Kidney epithelial cell (primary cell): ENCODE data around the gene ATG12. TPM values are rescaled to one million over a fixed set of nuclear protein-coding genes. Genes with fewer than 3 reads are reported as not detected.

Experiments
- DNase-seq: peaks from one replicate; pipeline ENCODE4 v3.0.0-alpha.2; 2010; ENCODE audit warnings: low read depth
- H3K27me3 ChIP-seq: 2 replicates; pipeline ENCODE4 v1.6.0; 2011; ENCODE audit warnings: low read length; ENCODE audit not compliant: control insufficient read depth, insufficient read depth
- H3K36me3 ChIP-seq: 2 replicates; pipeline ENCODE4 v1.5.1; 2011; ENCODE audit warnings: low read length; ENCODE audit not compliant: control insufficient read depth, insufficient read depth
- H3K4me3 ChIP-seq: 2 replicates; pipeline ENCODE4 v1.5.1; 2011; ENCODE audit warnings: low read depth, mild to moderate bottlenecking, control low read depth, low read length
- total RNA-seq: library from RNA; depleted of rRNA; stranded (reverse); fragments of >200 nt; gene quantifications from 2 replicates; pipeline ENCODE4 v1.2.3, GENCODE V29; 2015
- TF ChIP-seq, protein P1 (sequence below): IDR thresholded peaks from 2 replicates; pipeline ENCODE4 v1.5.1; 2011; ENCODE audit warnings: mild to moderate bottlenecking, moderate library complexity, low read length, control low read depth, inconsistent platforms; ENCODE audit not compliant: insufficient read depth, poor library complexity, severe bottlenecking

The ATG12 gene
- total RNA-seq, 1 donor from 2014 or later: 35.1 TPM

DNA sequence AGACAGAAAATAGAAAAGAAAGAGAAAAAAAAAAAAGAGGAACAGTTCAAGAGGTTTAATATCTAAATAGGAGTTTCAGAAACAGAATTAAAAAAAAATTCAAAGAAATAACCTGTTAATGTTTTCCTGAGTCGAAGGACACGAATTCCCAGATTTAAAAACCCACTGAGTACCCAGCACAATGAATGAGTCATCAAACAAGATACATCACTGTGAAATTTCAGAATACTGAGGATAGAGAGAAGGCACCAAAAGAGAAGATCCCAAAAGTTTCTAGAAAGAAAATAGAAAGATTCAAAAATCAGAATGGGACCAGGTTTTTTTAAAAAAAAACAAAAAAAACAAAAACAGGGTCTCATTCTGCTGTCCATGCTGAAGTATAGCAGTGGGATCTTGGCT lies 33.7 kb downstream of the ATG12 start:
- TF ChIP-seq, protein P1, sequence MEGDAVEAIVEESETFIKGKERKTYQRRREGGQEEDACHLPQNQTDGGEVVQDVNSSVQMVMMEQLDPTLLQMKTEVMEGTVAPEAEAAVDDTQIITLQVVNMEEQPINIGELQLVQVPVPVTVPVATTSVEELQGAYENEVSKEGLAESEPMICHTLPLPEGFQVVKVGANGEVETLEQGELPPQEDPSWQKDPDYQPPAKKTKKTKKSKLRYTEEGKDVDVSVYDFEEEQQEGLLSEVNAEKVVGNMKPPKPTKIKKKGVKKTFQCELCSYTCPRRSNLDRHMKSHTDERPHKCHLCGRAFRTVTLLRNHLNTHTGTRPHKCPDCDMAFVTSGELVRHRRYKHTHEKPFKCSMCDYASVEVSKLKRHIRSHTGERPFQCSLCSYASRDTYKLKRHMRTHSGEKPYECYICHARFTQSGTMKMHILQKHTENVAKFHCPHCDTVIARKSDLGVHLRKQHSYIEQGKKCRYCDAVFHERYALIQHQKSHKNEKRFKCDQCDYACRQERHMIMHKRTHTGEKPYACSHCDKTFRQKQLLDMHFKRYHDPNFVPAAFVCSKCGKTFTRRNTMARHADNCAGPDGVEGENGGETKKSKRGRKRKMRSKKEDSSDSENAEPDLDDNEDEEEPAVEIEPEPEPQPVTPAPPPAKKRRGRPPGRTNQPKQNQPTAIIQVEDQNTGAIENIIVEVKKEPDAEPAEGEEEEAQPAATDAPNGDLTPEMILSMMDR: no peak
- DNase-seq: no peak
- H3K4me3 ChIP-seq: no peak overlapping the region
- no peaks in the 10 kb centered on the region for H3K27me3 ChIP-seq
- H3K36me3 ChIP-seq: no peaks in the 10 kb centered on the region

GRCh38 chr5:115806986-115807653 lies 34.2 kb downstream of the ATG12 start:
- Histone ChIP-seq H3K36me3 (no peaks in the 10 kb centered on the region), H3K27me3 (no peaks in the 10 kb centered on the region), H3K4me3 (no peak overlapping the region)
- TF ChIP-seq, protein P1: no peak
- DNase-seq: no peak

GRCh38 chr5:115801984-115802383 lies 39.4 kb downstream of the ATG12 start:
- Histone ChIP-seq H3K4me3 (no peak overlapping the region), H3K36me3 (no peaks in the 10 kb centered on the region), H3K27me3 (no peaks in the 10 kb centered on the region)
- TF ChIP-seq, protein P1: no peak
- DNase-seq: no peak

DNA sequence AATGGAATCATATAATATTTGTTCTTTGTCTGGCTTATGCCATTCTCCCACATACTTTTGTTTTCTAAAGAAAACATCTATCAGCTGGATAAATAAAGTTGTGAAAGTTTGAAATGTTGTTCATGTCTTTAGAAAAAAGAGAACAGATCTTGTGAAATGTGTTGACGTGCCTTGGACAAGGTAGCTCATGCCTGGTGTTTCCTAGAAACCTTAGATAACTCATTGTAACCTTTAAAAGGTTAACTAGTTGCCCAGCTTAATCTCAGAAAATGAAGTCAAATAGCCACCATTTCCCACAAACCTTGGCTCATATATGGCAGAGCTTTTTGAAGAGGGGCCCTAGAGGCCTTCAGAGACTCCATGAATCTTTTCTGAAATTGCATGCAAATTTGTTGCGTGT lies 40.2 kb downstream of the ATG12 start:
- no peaks in the 10 kb centered on the region for H3K36me3 ChIP-seq
- DNase-seq: no peak
- TF ChIP-seq, protein P1: no peak
- no peaks in the 10 kb centered on the region for H3K27me3 ChIP-seq
- H3K4me3 ChIP-seq: no peak overlapping the region

DNA sequence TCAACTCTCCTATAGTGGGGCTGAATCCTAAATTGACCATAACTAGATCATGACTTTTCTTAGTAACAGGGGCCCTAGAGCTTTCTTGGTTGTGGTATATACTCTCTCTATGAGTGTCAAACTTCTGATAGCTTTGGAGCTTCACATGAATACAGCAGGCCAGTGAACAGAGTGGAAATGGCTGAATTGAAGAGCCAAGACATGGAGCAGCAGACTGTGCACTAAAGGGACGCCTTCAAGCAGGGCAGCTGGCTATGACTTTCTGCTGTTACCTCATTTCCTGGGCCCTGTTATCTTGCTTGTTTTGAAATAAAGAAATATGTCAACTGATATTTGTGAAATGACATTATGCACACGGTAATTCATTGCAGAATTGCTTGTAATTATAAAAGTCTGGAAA lies 41.3 kb downstream of the ATG12 start:
- H3K27me3 ChIP-seq: no peaks in the 10 kb centered on the region
- H3K4me3 ChIP-seq: no peak overlapping the region
- DNase-seq: no peak
- H3K36me3 ChIP-seq: no peaks in the 10 kb centered on the region
- TF ChIP-seq, protein P1: no peak

DNA sequence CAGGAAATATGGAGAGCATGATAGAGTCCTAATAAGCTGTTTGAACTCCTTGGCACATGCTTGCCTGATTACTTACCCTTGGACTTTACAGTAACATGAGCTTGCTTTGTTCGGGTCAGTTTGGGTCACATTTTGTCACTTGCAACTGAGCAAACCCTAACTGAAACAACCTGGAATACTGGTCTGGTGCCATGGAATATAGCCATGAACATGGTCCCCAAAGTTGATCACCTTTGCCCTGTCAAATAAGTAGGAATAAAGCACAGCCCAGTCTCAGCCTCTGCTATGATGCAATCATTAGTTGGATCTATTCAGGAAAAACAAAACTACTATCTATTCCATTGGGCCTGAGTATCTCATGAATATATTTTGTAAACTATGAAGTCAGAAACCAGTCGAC lies 43.1 kb downstream of the ATG12 start:
- no peak overlapping the region for H3K4me3 ChIP-seq
- no peaks in the 10 kb centered on the region for H3K36me3 ChIP-seq
- TF ChIP-seq, protein P1: no peak
- no peaks in the 10 kb centered on the region for H3K27me3 ChIP-seq
- no peak for DNase-seq
